Mucosa of descending colon (tissue), 3 donors: ENCODE results near the gene TAF4. TPM values are rescaled to one million over a fixed set of nuclear protein-coding genes. Genes with fewer than 3 reads are reported as not detected.

Experiments used
- ATAC-seq: fragments of 200-7000 bp; cut with Tn5 transposase; one replicate; pipeline ENCODE4 v1.9.1; 2020; ENCODE audit warnings: mild to moderate bottlenecking, moderate library complexity
- DNase-seq, 3 donors: peaks; one replicate each; pipeline ENCODE4 v3.0.0-alpha.2; 2020
- H3K36me3 ChIP-seq: fragments of 200-600 bp; one replicate; pipeline ENCODE4 v1.8.0; 2021; ENCODE audit warnings: low read depth, mild to moderate bottlenecking
- H3K4me1 ChIP-seq: fragments of 200-600 bp; one replicate; pipeline ENCODE4 v1.8.0; 2021; ENCODE audit warnings: low read depth, mild to moderate bottlenecking
- H3K4me3 ChIP-seq: fragments of 200-600 bp; one replicate; pipeline ENCODE4 v1.8.0; 2021; ENCODE audit warnings: mild to moderate bottlenecking
- H3K9me3 ChIP-seq: fragments of 200-600 bp; one replicate; pipeline ENCODE4 v1.8.0; 2021; ENCODE audit warnings: mild to moderate bottlenecking
- CTCF ChIP-seq: fragments of 200-600 bp; IDR thresholded peaks from one replicate; pipeline ENCODE4 v1.8.0; 2022; ENCODE audit warnings: antibody characterized with exemption, mild to moderate bottlenecking
- intact Hi-C, 2 donors: fragments of 100-400 bp; cut with DNase I in 1 of 2; cut with micrococcal nuclease in 1 of 2; formaldehyde crosslinking; loops; one replicate each; pipeline versions ENCODE4 v1.11.0 to v1.11.1; 2022; cut with DNase I, micrococcal nuclease
- total RNA-seq, 3 donors: library from RNA; stranded (reverse); fragmentation: NEBNext Ultra II Directional in 2 of 3; extraction: Animal tissue kit (Norgen Biotek cat#: 25700) in 2 of 3; gene quantifications; one replicate each; pipeline versions ENCODE4 v1.2.1 to v1.2.4, GENCODE V29; 2021 to 2023
- donor health status: DM: no; HTN: no; CAD: no; lungs with moderate emphysema.
- donor health status: DM: no; HTN: no; CAD: no.
- donor health status: DM: no; HTN: yes; CAD: no.

Gene TAF4
- total RNA-seq, 3 donors from 2014 or later: 23.8 to 28.3 (median 27.5) TPM

GRCh38 chr20:62069741-62070216, 4.1 kb upstream of the TAF4 start:
- Histone ChIP-seq H3K36me3 (no peaks in the 10 kb centered on the region), H3K9me3 (peaks cover 7% of the 10 kb centered on the region), H3K4me1 (peaks cover 34% of the 10 kb centered on the region), H3K4me3 (no peak overlapping the region)
- peak in 2 of 3 donors; percentile 60 to 80 for DNase-seq
- peak; percentile 71 for ATAC-seq
- intact Hi-C loops: loop anchor here in 1 of 2 donors (5.0 kb wide), 1 partner anchor 53 kb away; the partner anchor contains the start of gene LSM14B
- no peak for TF ChIP-seq CTCF

GRCh38 chr20:62068997-62069396, 3.3 kb upstream of the TAF4 start:
- ATAC-seq: peak; percentile 23
- intact Hi-C loops: loop anchor here in 1 of 2 donors (5.0 kb wide), 1 partner anchor 53 kb away; the partner anchor contains the start of gene LSM14B
- no peak for DNase-seq

GRCh38 chr20:62067547-62068260, 2.0 kb upstream of the TAF4 start:
- no peaks in the 10 kb centered on the region for H3K36me3 ChIP-seq
- TF ChIP-seq CTCF: no peak
- no peaks in the 10 kb centered on the region for H3K9me3 ChIP-seq
- DNase-seq (peak in 2 of 3 donors; percentile 25 to 47), ATAC-seq (no peak)
- peaks cover 43% of the 10 kb centered on the region for H3K4me1 ChIP-seq
- intact Hi-C loops: loop anchor here in 1 of 2 donors (5.0 kb wide), 1 partner anchor 55 kb away; the partner anchor contains the start of gene LSM14B
- no peak overlapping the region for H3K4me3 ChIP-seq

More at GRCh38 chr20:62068997-62069396, 3.3 kb upstream of the TAF4 start:
- Histone ChIP-seq H3K9me3 (peaks cover 5% of the 10 kb centered on the region), H3K4me3 (no peak overlapping the region), H3K36me3 (no peaks in the 10 kb centered on the region), H3K4me1 (peaks cover 38% of the 10 kb centered on the region)
- TF ChIP-seq CTCF: no peak

GRCh38 chr20:62066983-62067433, 1.3 kb upstream of the TAF4 start:
- intact Hi-C loops: loop anchor here in 1 of 2 donors (5.0 kb wide), 1 partner anchor 55 kb away; the partner anchor contains the start of gene LSM14B
- no peak overlapping the region for H3K4me3 ChIP-seq
- no peaks in the 10 kb centered on the region for H3K9me3 ChIP-seq
- TF ChIP-seq CTCF: no peak
- H3K36me3 ChIP-seq: no peaks in the 10 kb centered on the region
- peaks cover 46% of the 10 kb centered on the region for H3K4me1 ChIP-seq
- ATAC-seq: peak; percentile 45
- DNase-seq: peak in 2 of 3 donors; percentile 56 to 59

DNA sequence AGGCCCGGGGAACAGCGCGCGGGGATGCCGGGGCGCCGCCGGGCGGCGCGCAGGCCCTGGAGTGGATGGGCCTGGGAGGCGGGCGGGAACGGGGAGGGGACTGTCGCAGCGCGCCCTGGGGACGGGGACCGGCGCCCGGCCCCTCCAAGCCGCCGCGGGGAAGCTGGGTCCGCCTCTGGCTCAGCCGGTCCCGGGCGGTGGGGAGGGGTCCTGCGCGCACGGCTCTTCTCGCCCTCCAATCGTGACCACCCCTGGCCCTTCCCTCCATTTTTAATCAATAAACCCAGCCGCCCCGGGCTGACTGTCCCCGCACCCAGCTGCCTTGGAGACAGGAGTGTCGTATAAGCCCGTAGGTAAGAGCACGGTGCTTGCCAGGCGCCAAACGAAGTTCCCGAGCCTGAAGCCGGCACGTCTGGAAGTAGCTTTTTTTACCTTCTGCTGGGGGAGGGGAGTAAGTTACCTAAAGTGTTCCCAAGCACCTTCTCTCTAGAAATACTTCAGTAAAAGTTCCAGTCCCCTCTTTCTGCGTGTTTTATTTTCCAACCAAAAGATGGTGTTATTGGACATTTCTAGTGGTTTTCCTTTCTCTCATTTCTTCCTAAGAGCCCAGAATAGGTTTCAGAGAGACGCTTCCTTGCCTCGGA, 780 bp upstream of the TAF4 start:
- Histone ChIP-seq H3K9me3 (no peaks in the 10 kb centered on the region), H3K4me3 (peak overlapping the region; percentile 40), H3K4me1 (peaks cover 46% of the 10 kb centered on the region), H3K36me3 (no peaks in the 10 kb centered on the region)
- DNase-seq (peak; percentile 65 to 75 (median 73)), ATAC-seq (peak; percentile 32)
- no peak for TF ChIP-seq CTCF
- intact Hi-C loops: loop anchor here in 1 of 2 donors (5.0 kb wide), 1 partner anchor 56 kb away; the partner anchor contains the start of gene LSM14B
